ENCODE measurements around the gene CCDC194.

DNA sequence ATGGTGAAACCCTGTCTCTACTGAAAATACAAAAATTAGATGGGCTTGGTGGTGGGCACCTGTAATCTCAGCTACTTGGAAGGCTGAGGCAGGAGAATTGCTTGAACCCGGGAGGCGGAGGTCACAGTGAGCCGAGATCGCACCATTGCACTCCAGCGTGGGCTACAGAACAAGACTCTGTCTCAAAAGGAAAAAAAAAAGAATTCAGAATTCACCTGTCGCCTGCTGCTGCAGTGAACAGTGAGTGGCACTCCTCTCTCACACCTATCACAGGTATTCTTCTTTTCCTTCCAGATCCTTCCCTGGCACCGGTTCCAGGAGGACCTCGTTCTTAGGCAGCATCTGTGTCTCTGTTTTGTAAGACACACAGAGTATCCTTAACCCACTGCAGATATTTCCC, 20.1 kb upstream of the CCDC194 start:
- TF ChIP-seq, protein P1, sequence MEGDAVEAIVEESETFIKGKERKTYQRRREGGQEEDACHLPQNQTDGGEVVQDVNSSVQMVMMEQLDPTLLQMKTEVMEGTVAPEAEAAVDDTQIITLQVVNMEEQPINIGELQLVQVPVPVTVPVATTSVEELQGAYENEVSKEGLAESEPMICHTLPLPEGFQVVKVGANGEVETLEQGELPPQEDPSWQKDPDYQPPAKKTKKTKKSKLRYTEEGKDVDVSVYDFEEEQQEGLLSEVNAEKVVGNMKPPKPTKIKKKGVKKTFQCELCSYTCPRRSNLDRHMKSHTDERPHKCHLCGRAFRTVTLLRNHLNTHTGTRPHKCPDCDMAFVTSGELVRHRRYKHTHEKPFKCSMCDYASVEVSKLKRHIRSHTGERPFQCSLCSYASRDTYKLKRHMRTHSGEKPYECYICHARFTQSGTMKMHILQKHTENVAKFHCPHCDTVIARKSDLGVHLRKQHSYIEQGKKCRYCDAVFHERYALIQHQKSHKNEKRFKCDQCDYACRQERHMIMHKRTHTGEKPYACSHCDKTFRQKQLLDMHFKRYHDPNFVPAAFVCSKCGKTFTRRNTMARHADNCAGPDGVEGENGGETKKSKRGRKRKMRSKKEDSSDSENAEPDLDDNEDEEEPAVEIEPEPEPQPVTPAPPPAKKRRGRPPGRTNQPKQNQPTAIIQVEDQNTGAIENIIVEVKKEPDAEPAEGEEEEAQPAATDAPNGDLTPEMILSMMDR (CRISPR knock-in tag; IDR thresholded peaks at IDR 0.05), result no peak
- TF ChIP-seq XRCC5 (optimal IDR thresholded peaks at IDR 0.05; ENCODE audit: low read length) (no peak), ZNF451 (CRISPR knock-in tag; IDR thresholded peaks at IDR 0.05) (no peak), TAF1 (CRISPR knock-in tag; IDR thresholded peaks at IDR 0.05) (no peak)
